Karpas-422 (cell line): ENCODE measurements around the gene DCTN3. TPM values are rescaled to one million over a fixed set of nuclear protein-coding genes. Genes with fewer than 3 reads are reported as not detected.

Experiments
- DNase-seq: peaks from one replicate; pipeline ENCODE4 v3.0.0-alpha.2; 2015
- H2AFZ ChIP-seq: fragments of 200-600 bp; sonication (generic); 2 replicates; pipeline ENCODE4 v1.6.1; 2014; ENCODE audit warnings: antibody characterized with exemption, low read length, mixed read lengths
- H3K27ac ChIP-seq: fragments of 200-600 bp; sonication (generic); 2 replicates; pipeline ENCODE4 v1.5.1; 2014; ENCODE audit warnings: mild to moderate bottlenecking, low read length, moderate library complexity
- H3K27me3 ChIP-seq: fragments of 200-600 bp; sonication (generic); 2 replicates; pipeline ENCODE4 v1.6.1; 2014; ENCODE audit warnings: low read length, mixed read lengths
- H3K36me3 ChIP-seq: fragments of 200-600 bp; sonication (generic); 2 replicates; pipeline ENCODE4 v1.6.1; 2014; ENCODE audit warnings: low read length, mixed read lengths; ENCODE audit not compliant: insufficient read depth
- H3K4me1 ChIP-seq: fragments of 200-600 bp; sonication (generic); 2 replicates; pipeline ENCODE4 v1.6.1; 2014; ENCODE audit warnings: mild to moderate bottlenecking, low read length, mixed read lengths
- H3K4me2 ChIP-seq: fragments of 200-600 bp; sonication (generic); 2 replicates; pipeline ENCODE4 v1.6.1; 2014; ENCODE audit warnings: low read length, low read depth, mild to moderate bottlenecking; ENCODE audit not compliant: poor library complexity, severe bottlenecking
- H3K4me3 ChIP-seq: fragments of 200-600 bp; sonication (generic); 2 replicates; pipeline ENCODE4 v1.5.1; 2014; ENCODE audit warnings: mild to moderate bottlenecking, antibody characterized with exemption, low read length, mixed read lengths
- H3K79me2 ChIP-seq: fragments of 200-600 bp; sonication (generic); 2 replicates; pipeline ENCODE4 v1.6.1; 2014; ENCODE audit warnings: mild to moderate bottlenecking, low read length, mixed read lengths
- H3K9ac ChIP-seq: fragments of 200-600 bp; sonication (generic); 2 replicates; pipeline ENCODE4 v1.6.0; 2014; ENCODE audit warnings: low read length
- H3K9me2 ChIP-seq: fragments of 200-600 bp; sonication (generic), shearing (Covaris generic); replicated peaks from 2 replicates; pipeline ENCODE4 v1.6.0; 2014; ENCODE audit warnings: mild to moderate bottlenecking, low read length, moderate library complexity; ENCODE audit not compliant: insufficient read depth
- H3K9me3 ChIP-seq: fragments of 300-700, 200-600 bp; sonication (generic); 2 replicates; pipeline ENCODE4 v1.6.1; 2014; ENCODE audit warnings: low read length, mixed read lengths
- H4K20me1 ChIP-seq: fragments of 200-600 bp; sonication (generic); 2 replicates; pipeline ENCODE4 v1.6.1; 2014; ENCODE audit warnings: mild to moderate bottlenecking, antibody characterized with exemption, low read length, low read depth; ENCODE audit not compliant: insufficient read depth
- total RNA-seq: library from RNA; depleted of rRNA; stranded (reverse); fragments of >200 nt; shearing (Covaris generic); gene quantifications from 2 replicates; pipeline ENCODE4 v1.2.3, GENCODE V29; 2014; ENCODE audit warnings: low replicate concordance

DCTN3 gene
- total RNA-seq, 1 experiment from 2014 or later: 75.9 TPM

DNA sequence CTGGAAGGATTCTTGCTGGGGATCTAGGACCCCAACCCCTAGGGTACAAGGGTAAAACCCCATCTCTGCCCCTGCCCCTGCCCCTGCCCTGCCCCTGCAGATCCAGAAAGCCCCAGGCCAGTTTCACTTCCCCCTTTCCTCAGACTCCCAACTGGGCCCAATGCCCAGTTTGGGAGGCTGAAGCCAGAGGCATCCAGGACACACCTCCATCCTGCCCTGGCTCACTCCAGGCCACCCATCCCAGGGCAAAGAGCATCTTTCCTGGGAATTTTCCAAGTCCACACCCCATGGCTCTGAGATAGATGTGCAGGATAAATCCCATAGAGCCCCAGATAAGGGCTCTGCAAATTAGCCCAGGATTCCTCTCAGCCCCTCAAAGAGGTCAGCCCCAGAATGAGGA is 48.2 kb downstream of the DCTN3 start:
- Histone ChIP-seq H3K4me1 (no peaks in the 10 kb centered on the region), H3K9me2 (no peaks in the 10 kb centered on the region), H3K79me2 (no peaks in the 10 kb centered on the region), H3K27ac (no peak overlapping the region), H3K9ac (no peak overlapping the region), H3K4me2 (no peak overlapping the region), H2AFZ (no peak overlapping the region), H3K4me3 (no peak overlapping the region), H4K20me1 (no peaks in the 10 kb centered on the region), H3K27me3 (no peaks in the 10 kb centered on the region), H3K9me3 (no peaks in the 10 kb centered on the region), H3K36me3 (no peaks in the 10 kb centered on the region)
- no peak for DNase-seq

DNA sequence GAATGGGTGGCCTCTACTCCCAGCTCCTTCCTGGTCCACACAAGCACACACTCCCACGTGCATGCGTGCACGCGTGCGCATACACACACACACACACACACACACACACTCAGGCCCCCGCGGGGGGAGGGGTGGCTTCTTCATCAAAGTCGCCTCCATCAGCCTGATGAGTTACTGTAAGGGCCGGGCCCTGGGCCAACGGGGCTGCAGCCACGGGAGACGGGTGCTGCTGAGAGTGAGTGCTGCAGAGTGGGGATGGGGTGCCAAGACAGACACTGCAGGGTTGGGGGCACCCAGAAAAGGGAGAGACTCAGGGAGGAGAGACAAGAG is 48.8 kb downstream of the DCTN3 start:
- no peak for DNase-seq
- Histone ChIP-seq H3K36me3 (no peaks in the 10 kb centered on the region), H3K9ac (no peak overlapping the region), H3K4me2 (no peak overlapping the region), H3K4me1 (no peaks in the 10 kb centered on the region), H3K27ac (no peak overlapping the region), H2AFZ (no peak overlapping the region), H3K27me3 (no peaks in the 10 kb centered on the region), H3K79me2 (no peaks in the 10 kb centered on the region), H4K20me1 (no peaks in the 10 kb centered on the region), H3K9me2 (no peaks in the 10 kb centered on the region), H3K9me3 (no peaks in the 10 kb centered on the region), H3K4me3 (no peak overlapping the region)

DNA sequence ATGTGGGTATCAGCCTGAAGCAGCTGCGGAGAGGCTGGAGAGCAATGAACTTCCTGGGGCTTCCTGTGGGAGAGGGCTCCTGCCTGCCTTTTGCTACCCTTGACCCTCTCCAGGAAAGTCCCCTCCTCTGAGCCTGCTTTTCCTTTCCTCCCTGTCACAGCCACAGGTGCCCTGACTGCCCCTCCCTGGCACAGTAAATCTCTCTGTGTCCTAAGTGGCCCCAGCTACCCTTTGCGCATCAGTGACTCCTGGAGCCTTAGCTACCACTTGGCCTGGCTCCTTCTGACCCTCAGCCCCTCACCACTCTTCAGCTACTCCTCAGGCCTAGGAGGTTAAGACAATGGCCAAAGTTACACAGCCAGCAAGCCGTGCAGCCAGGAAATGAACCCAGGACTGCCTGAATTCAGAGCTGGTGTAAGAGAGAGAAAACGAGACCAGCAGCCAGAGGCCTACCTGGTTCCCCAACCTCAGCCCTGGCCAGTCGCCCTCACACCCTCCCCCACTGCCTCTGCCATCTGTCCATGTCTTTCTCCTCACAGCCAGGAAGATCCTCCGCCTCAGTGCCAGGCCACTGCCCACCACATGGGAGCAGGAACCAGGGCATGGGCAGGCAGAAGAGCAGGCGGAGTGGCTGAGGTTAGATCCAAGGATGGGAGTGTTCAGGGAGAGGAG is 49.4 kb downstream of the DCTN3 start:
- H3K9ac ChIP-seq: no peak overlapping the region
- H3K9me3 ChIP-seq: no peaks in the 10 kb centered on the region
- no peaks in the 10 kb centered on the region for H3K4me1 ChIP-seq
- no peak for DNase-seq
- no peaks in the 10 kb centered on the region for H3K79me2 ChIP-seq
- no peak overlapping the region for H3K4me3 ChIP-seq
- no peak overlapping the region for H2AFZ ChIP-seq
- no peaks in the 10 kb centered on the region for H3K27me3 ChIP-seq
- H3K36me3 ChIP-seq: no peaks in the 10 kb centered on the region
- H3K9me2 ChIP-seq: no peaks in the 10 kb centered on the region
- no peak overlapping the region for H3K27ac ChIP-seq
- H4K20me1 ChIP-seq: no peaks in the 10 kb centered on the region
- no peak overlapping the region for H3K4me2 ChIP-seq

- Histone ChIP-seq H3K27me3 (no peaks in the 10 kb centered on the region), H4K20me1 (no peaks in the 10 kb centered on the region), H3K27ac (no peak overlapping the region), H3K4me2 (no peak overlapping the region), H3K9me3 (no peaks in the 10 kb centered on the region), H3K36me3 (no peaks in the 10 kb centered on the region), H3K4me1 (no peaks in the 10 kb centered on the region), H3K79me2 (no peaks in the 10 kb centered on the region), H3K4me3 (no peak overlapping the region), H2AFZ (no peak overlapping the region), H3K9ac (no peak overlapping the region), H3K9me2 (no peaks in the 10 kb centered on the region)
- DNase-seq: no peak
Observed at GRCh38 chr9:34570376-34570775, 49.9 kb downstream of the DCTN3 start.

GRCh38 chr9:34568774-34569173 is 51.5 kb downstream of the DCTN3 start:
- H2AFZ ChIP-seq: no peak overlapping the region
- no peak overlapping the region for H3K4me2 ChIP-seq
- no peaks in the 10 kb centered on the region for H3K9me3 ChIP-seq
- H4K20me1 ChIP-seq: no peaks in the 10 kb centered on the region
- no peak for DNase-seq
- no peaks in the 10 kb centered on the region for H3K79me2 ChIP-seq
- H3K4me3 ChIP-seq: no peak overlapping the region
- H3K27ac ChIP-seq: no peak overlapping the region
- H3K9me2 ChIP-seq: no peaks in the 10 kb centered on the region
- no peak overlapping the region for H3K9ac ChIP-seq
- no peaks in the 10 kb centered on the region for H3K36me3 ChIP-seq
- H3K27me3 ChIP-seq: no peaks in the 10 kb centered on the region
- H3K4me1 ChIP-seq: no peaks in the 10 kb centered on the region

GRCh38 chr9:34568133-34568532 is 52.2 kb downstream of the DCTN3 start:
- no peak overlapping the region for H2AFZ ChIP-seq
- H3K4me2 ChIP-seq: no peak overlapping the region
- no peaks in the 10 kb centered on the region for H3K79me2 ChIP-seq
- no peaks in the 10 kb centered on the region for H4K20me1 ChIP-seq
- no peak overlapping the region for H3K4me3 ChIP-seq
- no peak overlapping the region for H3K27ac ChIP-seq
- DNase-seq: no peak
- no peaks in the 10 kb centered on the region for H3K36me3 ChIP-seq
- no peaks in the 10 kb centered on the region for H3K27me3 ChIP-seq
- H3K9ac ChIP-seq: no peak overlapping the region
- H3K4me1 ChIP-seq: no peaks in the 10 kb centered on the region
- no peaks in the 10 kb centered on the region for H3K9me3 ChIP-seq
- H3K9me2 ChIP-seq: no peaks in the 10 kb centered on the region

- Histone ChIP-seq H2AFZ (no peak overlapping the region), H3K79me2 (no peaks in the 10 kb centered on the region), H3K9ac (no peak overlapping the region), H3K9me3 (peaks cover 4% of the 10 kb centered on the region; the same call in 1 of the 2 replicates), H3K27me3 (no peaks in the 10 kb centered on the region), H4K20me1 (no peaks in the 10 kb centered on the region), H3K9me2 (no peaks in the 10 kb centered on the region), H3K4me2 (no peak overlapping the region), H3K4me3 (no peak overlapping the region), H3K27ac (no peak overlapping the region), H3K36me3 (no peaks in the 10 kb centered on the region), H3K4me1 (no peaks in the 10 kb centered on the region)
- no peak for DNase-seq
Observed at GRCh38 chr9:34566972-34567371, 53.3 kb downstream of the DCTN3 start.

DNA sequence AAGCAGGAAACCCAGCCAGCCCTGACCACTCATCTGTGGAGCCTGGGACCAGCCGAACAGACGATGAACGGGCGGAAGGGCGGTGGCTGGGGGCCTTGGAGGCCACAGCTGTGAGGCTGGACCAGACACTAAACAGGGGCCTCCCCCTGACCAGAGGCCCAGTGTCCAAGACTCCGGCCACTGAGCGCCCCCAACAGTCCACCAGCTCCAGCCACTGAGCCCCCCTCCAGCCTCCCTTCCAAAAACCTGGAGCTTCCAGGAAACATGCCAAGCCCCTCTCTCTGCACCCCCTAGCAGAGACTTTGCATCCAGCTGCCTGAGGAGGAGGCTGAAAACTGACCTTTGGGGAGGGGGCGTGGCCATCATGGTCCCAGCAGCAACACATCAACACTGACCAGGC is 54.0 kb downstream of the DCTN3 start:
- no peaks in the 10 kb centered on the region for H3K4me1 ChIP-seq
- no peaks in the 10 kb centered on the region for H3K36me3 ChIP-seq
- no peak overlapping the region for H3K4me2 ChIP-seq
- H3K79me2 ChIP-seq: no peaks in the 10 kb centered on the region
- H3K9ac ChIP-seq: no peak overlapping the region
- H3K4me3 ChIP-seq: no peak overlapping the region
- DNase-seq: no peak
- H3K27ac ChIP-seq: no peak overlapping the region
- H2AFZ ChIP-seq: no peak overlapping the region
- no peaks in the 10 kb centered on the region for H3K9me2 ChIP-seq
- H3K9me3 ChIP-seq: peaks cover 6% of the 10 kb centered on the region; the same call in 1 of the 2 replicates
- H3K27me3 ChIP-seq: no peaks in the 10 kb centered on the region
- H4K20me1 ChIP-seq: no peaks in the 10 kb centered on the region

DNA sequence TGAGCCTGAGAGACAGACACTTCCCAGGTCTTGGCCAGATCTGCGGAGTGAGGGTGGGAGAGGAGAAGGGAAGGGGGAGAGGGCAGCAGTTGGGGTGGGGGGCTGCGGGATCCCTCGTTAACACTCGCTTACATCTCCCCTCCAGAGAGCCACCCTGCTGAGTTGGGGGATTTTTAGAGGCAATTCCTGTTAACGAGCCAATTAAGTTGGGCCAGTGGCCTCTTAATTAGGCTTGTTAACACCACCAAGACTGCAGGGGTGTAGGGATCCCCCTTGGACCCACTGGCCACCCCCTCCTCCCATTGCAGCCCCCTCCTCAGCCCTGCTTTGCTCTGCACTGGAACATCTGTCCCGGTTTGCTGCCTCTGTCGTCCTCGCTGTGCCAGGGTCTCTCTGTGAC is 54.4 kb downstream of the DCTN3 start:
- Histone ChIP-seq H3K27me3 (no peaks in the 10 kb centered on the region), H3K4me3 (no peak overlapping the region)

More for the DNA sequence above, 54.4 kb downstream of the DCTN3 start:
- no peaks in the 10 kb centered on the region for H4K20me1 ChIP-seq
- no peaks in the 10 kb centered on the region for H3K36me3 ChIP-seq
- H3K9ac ChIP-seq: no peak overlapping the region
- no peaks in the 10 kb centered on the region for H3K4me1 ChIP-seq
- H2AFZ ChIP-seq: no peak overlapping the region
- H3K27ac ChIP-seq: no peak overlapping the region
- no peak overlapping the region for H3K4me2 ChIP-seq
- no peaks in the 10 kb centered on the region for H3K9me2 ChIP-seq
- peaks cover 6% of the 10 kb centered on the region; the same call in 1 of the 2 replicates for H3K9me3 ChIP-seq
- H3K79me2 ChIP-seq: no peaks in the 10 kb centered on the region
- no peak for DNase-seq
